ENCODE measurements around the gene SHTN1. TPM values are rescaled to one million over a fixed set of nuclear protein-coding genes. Genes with fewer than 3 reads are reported as not detected.

Gene SHTN1
- total and polyA plus RNA-seq, 2 of the 4 experiments (the other 2 are of a cell fraction): 0.54 to 2.3 TPM

- Histone ChIP-seq H3K18ac (ENCODE audit: low read depth, low read length) (no peak overlapping the region), H3K14ac (replicated peaks; ENCODE audit: low read depth, low read length) (no peak overlapping the region), H3K4me3 (ENCODE audit: insufficient read depth, low read depth, low read length) (no peak overlapping the region), H2BK15ac (ENCODE audit: low read depth, low read length) (no peak overlapping the region), H3K27me3 (ENCODE audit: control insufficient read depth, insufficient read depth, low read length) (no peaks in the 10 kb centered on the region), H2AK9ac (replicated peaks; ENCODE audit: low read depth, low read length, poor library complexity) (no peak overlapping the region), H3K4ac (ENCODE audit: low read depth, low read length) (no peak overlapping the region), H3K27ac (ENCODE audit: insufficient read depth, low read length) (no peak overlapping the region), H3K9ac (ENCODE audit: low read depth, low read length) (no peak overlapping the region), H3K9me1 (ENCODE audit: insufficient read depth, low read length) (no peaks in the 10 kb centered on the region), H4K8ac (ENCODE audit: low read depth in 2 of 2, low read length in 2 of 2) (no peak overlapping the region), H3K4me1 (ENCODE audit: control insufficient read depth, insufficient read depth, low read length) (no peaks in the 10 kb centered on the region), H2BK20ac (ENCODE audit: low read depth, low read length) (no peak overlapping the region), H4K5ac (ENCODE audit: low read depth, low read length) (no peak overlapping the region), H2AK5ac (ENCODE audit: low read depth, low read length) (no peak overlapping the region), H3K9me3 (ENCODE audit: control insufficient read depth, insufficient read depth, low read length) (no peaks in the 10 kb centered on the region), H4K20me1 (ENCODE audit: insufficient read depth, low read length) (no peaks in the 10 kb centered on the region), H2AFZ (replicated peaks; ENCODE audit: low read length, poor library complexity) (no peak overlapping the region), H3K36me3 (ENCODE audit: control insufficient read depth, insufficient read depth, low read length) (no peaks in the 10 kb centered on the region), H4K91ac (ENCODE audit: insufficient read depth, low read depth, low read length) (no peak overlapping the region), H3K4me2 (ENCODE audit: low read depth, low read length) (no peak overlapping the region), H3K79me1 (ENCODE audit: low read depth in 1 of 2, low read length in 2 of 2) (no peaks in the 10 kb centered on the region), H2BK5ac (ENCODE audit: low read depth, low read length, poor library complexity, severe bottlenecking) (no peak overlapping the region), H3K56ac (ENCODE audit: extremely low read depth, insufficient read depth, low read length) (no peak overlapping the region), H2BK120ac (ENCODE audit: low read depth, low read length) (no peak overlapping the region), H3K23ac (ENCODE audit: low read depth, low read length) (no peak overlapping the region)
- TF ChIP-seq SMC3 (IDR thresholded peaks at IDR 0.05; ENCODE audit: low read depth, low read length) (no peak), FOS (IDR thresholded peaks at IDR 0.05; ENCODE audit: low read depth, low read length) (no peak), RAD21 (IDR thresholded peaks at IDR 0.05; ENCODE audit: low read length) (no peak), CHD1 (IDR thresholded peaks at IDR 0.05; ENCODE audit: low read depth, low read length) (no peak), MAZ (IDR thresholded peaks at IDR 0.05; ENCODE audit: borderline replicate concordance, low read depth, low read length) (no peak), RFX5 (IDR thresholded peaks at IDR 0.05; ENCODE audit: low read depth, low read length) (no peak)
- TF ChIP-seq, protein P1, sequence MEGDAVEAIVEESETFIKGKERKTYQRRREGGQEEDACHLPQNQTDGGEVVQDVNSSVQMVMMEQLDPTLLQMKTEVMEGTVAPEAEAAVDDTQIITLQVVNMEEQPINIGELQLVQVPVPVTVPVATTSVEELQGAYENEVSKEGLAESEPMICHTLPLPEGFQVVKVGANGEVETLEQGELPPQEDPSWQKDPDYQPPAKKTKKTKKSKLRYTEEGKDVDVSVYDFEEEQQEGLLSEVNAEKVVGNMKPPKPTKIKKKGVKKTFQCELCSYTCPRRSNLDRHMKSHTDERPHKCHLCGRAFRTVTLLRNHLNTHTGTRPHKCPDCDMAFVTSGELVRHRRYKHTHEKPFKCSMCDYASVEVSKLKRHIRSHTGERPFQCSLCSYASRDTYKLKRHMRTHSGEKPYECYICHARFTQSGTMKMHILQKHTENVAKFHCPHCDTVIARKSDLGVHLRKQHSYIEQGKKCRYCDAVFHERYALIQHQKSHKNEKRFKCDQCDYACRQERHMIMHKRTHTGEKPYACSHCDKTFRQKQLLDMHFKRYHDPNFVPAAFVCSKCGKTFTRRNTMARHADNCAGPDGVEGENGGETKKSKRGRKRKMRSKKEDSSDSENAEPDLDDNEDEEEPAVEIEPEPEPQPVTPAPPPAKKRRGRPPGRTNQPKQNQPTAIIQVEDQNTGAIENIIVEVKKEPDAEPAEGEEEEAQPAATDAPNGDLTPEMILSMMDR (conservative IDR thresholded peaks at IDR 0.05; ENCODE audit: low read depth, low read length): no peak
- no peak for ATAC-seq (ENCODE audit: low read depth)
- ChIA-PET CTCF (interaction anchor here (0.6 kb wide), 1 partner anchor 78 kb away, joined by 3 read pairs; no protein-coding TSS in a partner anchor), POLR2A (ENCODE audit: unreplicated experiment) (no interaction called here)
- DNase-seq: no peak
- in situ Hi-C loops (cut with MboI; ENCODE audit: low sequenced_read_pairs) (no loop called here), dilution Hi-C loops (cut with HindIII; ENCODE audit: low sequenced_read_pairs, unreplicated experiment) (no loop called here), intact Hi-C loops (cut with micrococcal nuclease) (no loop called here)
- no TSS peak for BruUV-seq (replicated peaks)
- no CpG with 5 or more reads among the region's 2 CpGs for WGBS, 2 experiments (ENCODE audit: extremely low coverage in 2 of 2, insufficient read length in 1 of 2)
Observed at GRCh38 chr10:116919164-116919563, 85.8 kb downstream of the SHTN1 start.
